HG03280 (cell line): ENCODE measurements around the gene IAH1.

ENCODE experiments used
- ATAC-seq: cut with Tn5 transposase; IDR thresholded peaks from one replicate; pipeline ENCODE4 v1.9.1; 2021; ENCODE audit warnings: mild to moderate bottlenecking, moderate library complexity; ENCODE audit not compliant: unreplicated experiment

The IAH1 gene

GRCh38 chr2:9474361-9475057 lies at the start of gene IAH1:
TSS of gene IAH1 (plus strand) at chr2:9474551. CDS start at chr2:9474567, 16 bp downstream.
- peak; percentile 79 for ATAC-seq

DNA sequence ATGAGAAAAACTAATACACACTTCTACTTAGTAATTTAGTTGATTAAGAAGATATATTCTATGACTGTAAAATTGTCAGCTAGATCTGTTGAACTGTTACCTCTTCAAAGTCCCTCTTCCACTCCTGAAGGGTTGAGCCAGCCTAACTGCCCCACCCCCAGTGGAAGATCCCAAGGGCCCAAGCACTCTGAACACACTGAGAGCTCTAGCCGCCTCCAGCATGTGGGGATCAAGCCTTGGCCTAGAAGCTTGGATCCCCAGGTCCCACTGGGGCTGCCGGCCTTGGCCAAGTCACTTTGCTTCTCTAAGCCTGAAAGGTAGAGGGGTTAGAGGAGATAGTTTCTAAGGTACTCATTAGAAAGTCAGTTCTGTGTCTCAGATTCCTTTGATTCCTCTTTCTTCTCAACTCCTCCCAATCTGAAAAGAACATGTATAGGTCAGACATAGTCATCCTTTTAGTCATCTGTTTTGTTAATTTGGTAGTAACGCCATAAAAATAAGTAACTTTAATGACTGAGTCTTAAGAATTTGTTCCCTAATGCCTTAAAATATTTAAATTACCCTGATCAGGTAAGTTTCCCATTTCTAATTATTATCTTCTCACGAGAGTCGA lies 45.3 kb upstream of the IAH1 start:
- no peak for ATAC-seq

GRCh38 chr2:9430316-9431293 lies 43.7 kb upstream of the IAH1 start:
- no peak for ATAC-seq

DNA sequence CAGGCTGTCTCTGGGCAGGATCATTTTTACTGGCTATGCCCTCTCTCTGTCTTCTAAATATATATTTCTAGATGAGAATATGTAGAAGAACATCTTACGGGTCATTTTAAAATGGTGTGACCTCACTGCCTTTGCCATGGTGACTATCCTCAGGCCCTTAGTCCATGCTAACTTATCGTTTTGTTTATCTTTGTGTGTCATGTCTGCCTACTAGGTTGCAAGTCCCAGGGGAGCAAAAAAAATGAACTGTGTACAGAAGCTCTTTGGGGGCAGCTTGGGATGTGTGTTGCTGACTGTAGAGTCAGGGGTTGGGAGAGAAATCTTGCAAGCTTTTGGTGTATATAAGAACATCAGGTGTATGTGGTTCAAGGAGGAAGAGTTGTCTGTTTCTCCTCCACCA lies 39.9 kb upstream of the IAH1 start:
- no peak for ATAC-seq

- no peak for ATAC-seq
These were observed 34.8 kb upstream of the IAH1 start for GRCh38 chr2:9439536-9439935.

DNA sequence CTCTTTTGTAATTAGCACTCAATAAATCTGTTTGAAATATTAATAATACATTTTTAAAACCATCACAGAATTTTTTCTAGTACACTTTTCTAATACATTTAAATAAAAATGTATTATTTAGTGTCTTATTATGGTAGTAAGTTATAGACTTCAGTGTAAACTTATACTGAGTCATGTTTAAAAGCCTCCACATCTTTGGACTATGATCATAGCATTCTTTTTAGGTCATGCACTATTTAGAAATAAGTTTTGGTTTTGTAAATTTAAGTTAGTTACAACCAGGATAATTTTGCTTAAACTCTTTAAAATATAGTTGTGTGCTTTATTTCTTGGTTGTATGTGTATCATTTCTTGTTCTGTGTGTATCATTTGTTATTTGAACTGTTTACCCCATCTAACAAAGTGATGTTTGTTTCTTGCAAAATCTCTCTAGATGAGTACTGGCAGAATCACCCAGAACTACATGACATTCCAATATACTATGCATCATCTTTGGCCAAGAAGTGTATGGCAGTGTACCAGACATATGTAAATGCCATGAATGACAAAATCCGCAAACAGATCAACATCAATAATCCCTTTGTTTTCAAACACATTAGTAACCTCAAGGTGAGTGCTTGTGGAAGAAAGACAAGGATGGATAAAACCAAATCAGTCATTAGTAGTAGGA lies 34.2 kb upstream of the IAH1 start:
- no peak for ATAC-seq

- no peak for ATAC-seq
These were observed 32.8 kb upstream of the IAH1 start for GRCh38 chr2:9441556-9441955.

DNA sequence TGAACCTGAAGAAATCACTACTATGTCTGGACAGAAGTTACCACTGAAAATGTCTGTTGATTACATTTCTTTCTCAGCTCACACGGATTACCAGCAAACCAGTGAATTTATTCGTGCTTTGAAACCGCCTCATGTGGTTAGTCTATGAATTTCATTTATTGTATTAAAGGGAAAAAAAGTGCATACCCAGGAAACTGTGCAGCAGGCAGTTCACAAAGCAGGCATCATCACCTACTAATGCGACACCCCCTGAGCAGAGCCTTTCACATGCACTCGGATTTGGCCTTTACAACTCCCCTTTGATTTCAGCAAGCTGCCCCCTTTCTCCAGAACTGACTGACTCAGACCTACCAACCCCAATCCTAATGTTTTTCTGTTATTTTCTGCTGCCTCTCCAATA lies 30.8 kb upstream of the IAH1 start:
- ATAC-seq = no peak

- no peak for ATAC-seq
These were observed 29.3 kb upstream of the IAH1 start for GRCh38 chr2:9445089-9445488.

DNA sequence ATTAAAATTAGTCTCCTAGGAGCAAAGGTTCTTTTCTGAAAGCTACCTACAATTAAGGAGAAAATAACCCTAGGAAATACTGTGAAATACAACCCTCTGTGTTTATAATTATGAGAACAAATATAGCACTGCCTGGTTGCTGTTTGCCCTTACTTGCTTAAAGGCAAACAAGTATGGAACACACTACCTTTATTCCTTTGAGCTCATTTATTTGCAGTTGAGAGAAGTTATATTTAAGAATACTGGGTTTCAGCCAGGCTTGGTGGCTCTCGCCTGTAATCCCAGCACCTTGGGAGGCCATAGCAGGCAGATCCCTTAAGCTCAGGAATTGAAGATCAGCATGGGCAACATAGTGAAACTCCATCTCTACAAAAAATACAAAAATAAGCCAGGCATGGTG lies 23.1 kb upstream of the IAH1 start:
- ATAC-seq = no peak

DNA sequence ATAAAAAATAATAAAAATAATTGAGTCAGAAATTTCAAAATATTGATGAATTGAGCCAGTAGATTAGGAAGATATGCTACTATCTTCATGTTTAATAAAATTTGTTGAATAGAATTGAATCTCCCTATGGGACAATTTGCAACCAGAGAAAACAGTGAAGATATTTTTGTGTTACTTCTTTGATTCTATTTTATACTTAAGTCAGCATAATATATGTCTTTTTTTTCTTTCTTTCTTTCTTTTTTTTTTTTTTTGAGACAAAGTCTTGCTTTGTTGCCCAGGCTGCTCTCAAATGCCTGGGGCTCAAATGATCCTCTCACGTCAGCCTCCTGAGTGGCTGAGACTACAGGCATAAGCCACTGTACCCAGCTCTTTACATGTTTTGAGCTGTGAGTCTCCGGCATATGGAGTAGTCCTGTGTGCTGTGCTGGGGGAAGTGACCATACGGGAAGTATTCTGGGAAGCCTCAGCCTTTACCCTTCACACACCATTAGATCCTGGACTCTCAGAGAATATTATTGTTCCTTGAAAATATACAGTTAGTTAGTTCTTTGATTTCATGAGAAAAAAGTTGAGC lies 13.8 kb upstream of the IAH1 start:
- ATAC-seq = no peak

- ATAC-seq = no peak
These were observed 13.3 kb upstream of the IAH1 start for GRCh38 chr2:9461079-9461478.

GRCh38 chr2:9462313-9462712 lies 12.0 kb upstream of the IAH1 start:
- ATAC-seq = no peak

GRCh38 chr2:9462886-9463697 lies 11.3 kb upstream of the IAH1 start:
- ATAC-seq = no peak

DNA sequence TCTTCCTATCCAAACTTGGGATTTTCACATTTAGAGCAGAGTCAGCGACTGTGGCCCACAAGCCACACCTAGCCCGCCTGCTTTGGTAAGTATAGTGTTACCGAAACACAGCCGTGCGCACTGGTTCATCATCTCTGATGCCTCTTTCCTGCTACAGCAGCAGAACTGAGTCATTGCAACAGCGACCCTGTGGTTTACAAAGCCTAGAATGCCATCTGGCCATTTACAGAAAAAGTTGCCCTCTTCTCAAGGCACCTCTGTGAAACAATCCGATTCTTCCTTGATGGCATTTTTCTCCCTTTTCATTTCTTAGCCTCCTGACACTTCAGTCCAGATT lies 10.7 kb upstream of the IAH1 start:
- ATAC-seq = no peak

DNA sequence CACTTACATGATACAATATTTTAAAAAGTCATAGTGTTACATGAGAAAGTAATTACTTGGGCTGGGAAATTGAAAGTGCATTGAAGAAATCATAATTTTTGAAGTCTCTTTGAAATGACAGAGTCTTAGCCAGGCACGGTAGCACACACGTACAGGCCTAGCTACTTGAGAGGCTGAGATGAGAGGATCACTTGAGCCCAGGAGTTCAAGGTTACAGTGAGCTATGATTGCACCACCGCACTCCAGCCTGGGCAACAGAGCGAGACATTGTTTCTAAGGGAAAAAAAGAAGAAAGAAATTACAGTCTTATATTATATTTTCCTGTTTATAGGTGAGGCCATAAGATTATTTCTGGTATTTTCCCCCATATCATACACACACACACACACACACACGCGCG lies 9.2 kb upstream of the IAH1 start:
- no peak for ATAC-seq

- no peak for ATAC-seq
These were observed 8.1 kb upstream of the IAH1 start for GRCh38 chr2:9466147-9466683.

DNA sequence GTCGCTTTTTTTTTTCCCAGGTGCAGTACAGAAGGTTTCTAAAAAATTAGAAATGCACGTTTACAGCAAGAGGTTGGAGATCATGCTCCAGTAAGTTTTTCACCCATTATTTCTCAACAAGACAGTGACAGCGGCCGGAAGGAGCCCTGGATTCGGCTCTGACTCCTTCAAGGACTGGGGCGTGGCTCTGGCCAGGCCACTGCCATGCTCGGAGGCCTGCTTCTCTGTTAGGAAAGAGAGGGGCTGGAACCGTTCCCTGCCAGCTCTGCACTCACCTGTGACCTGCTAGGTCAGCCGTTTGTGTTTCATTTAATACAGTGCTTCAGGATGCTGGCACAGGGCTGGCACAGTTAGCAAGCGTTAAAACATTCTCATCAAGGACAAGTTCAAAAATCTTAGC lies 6.7 kb upstream of the IAH1 start:
- ATAC-seq = no peak

- no peak for ATAC-seq
These were observed 3.1 kb upstream of the IAH1 start for GRCh38 chr2:9471206-9471605.

- no peak for ATAC-seq
These were observed 1.8 kb upstream of the IAH1 start for GRCh38 chr2:9472511-9472910.
